ENCODE data around the gene CCDC171.

Gene CCDC171

DNA sequence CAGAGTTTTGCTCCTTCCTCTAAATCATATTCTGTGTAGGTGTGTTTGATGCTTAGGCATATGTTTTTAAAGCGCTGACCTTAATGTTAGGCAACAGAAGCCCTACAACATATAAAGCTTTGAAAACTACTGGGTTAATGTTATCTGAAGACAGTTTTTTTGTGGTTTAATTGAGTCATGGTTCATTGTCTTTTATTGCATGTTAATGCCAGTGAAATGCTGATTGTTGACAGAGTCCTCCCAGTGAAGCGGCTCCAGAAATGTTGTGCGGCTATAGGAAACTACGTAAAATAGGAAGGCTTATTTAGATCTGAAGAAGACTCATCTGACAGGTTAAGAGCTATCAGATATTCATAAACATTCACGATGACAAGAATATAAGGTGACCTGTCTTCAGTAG lies 424.6 kb downstream of the CCDC171 start:
- H3K27ac ChIP-seq, result no peak overlapping the region
- TF ChIP-seq, protein P1, sequence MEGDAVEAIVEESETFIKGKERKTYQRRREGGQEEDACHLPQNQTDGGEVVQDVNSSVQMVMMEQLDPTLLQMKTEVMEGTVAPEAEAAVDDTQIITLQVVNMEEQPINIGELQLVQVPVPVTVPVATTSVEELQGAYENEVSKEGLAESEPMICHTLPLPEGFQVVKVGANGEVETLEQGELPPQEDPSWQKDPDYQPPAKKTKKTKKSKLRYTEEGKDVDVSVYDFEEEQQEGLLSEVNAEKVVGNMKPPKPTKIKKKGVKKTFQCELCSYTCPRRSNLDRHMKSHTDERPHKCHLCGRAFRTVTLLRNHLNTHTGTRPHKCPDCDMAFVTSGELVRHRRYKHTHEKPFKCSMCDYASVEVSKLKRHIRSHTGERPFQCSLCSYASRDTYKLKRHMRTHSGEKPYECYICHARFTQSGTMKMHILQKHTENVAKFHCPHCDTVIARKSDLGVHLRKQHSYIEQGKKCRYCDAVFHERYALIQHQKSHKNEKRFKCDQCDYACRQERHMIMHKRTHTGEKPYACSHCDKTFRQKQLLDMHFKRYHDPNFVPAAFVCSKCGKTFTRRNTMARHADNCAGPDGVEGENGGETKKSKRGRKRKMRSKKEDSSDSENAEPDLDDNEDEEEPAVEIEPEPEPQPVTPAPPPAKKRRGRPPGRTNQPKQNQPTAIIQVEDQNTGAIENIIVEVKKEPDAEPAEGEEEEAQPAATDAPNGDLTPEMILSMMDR (IDR thresholded peaks at IDR 0.05), result no peak
- no peak for TF ChIP-seq ZFX (IDR thresholded peaks at IDR 0.05; ENCODE audit: borderline replicate concordance)

DNA sequence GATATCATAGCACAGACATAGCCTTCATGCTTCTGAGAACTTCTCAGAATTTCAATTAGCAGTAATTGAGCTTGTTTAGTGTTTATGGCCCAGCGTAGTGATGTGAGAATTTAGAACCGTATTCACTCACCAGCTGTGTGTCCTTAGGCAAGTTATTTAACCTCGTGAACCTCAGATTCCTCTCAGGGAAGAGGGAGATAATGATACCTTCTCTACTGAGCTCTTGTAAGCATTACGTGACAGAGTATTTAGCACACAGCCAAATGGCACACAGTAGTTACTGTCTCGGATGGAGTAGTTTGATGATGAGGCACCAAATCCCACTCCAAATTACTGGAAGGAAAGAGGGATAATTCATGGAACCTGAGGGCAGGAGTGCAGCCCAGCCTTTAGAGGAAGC lies 429.3 kb downstream of the CCDC171 start:
- TF ChIP-seq, protein P1 (IDR thresholded peaks at IDR 0.05), result no peak
- TF ChIP-seq ZFX (IDR thresholded peaks at IDR 0.05; ENCODE audit: borderline replicate concordance), result no peak
- no peak overlapping the region for H3K27ac ChIP-seq

DNA sequence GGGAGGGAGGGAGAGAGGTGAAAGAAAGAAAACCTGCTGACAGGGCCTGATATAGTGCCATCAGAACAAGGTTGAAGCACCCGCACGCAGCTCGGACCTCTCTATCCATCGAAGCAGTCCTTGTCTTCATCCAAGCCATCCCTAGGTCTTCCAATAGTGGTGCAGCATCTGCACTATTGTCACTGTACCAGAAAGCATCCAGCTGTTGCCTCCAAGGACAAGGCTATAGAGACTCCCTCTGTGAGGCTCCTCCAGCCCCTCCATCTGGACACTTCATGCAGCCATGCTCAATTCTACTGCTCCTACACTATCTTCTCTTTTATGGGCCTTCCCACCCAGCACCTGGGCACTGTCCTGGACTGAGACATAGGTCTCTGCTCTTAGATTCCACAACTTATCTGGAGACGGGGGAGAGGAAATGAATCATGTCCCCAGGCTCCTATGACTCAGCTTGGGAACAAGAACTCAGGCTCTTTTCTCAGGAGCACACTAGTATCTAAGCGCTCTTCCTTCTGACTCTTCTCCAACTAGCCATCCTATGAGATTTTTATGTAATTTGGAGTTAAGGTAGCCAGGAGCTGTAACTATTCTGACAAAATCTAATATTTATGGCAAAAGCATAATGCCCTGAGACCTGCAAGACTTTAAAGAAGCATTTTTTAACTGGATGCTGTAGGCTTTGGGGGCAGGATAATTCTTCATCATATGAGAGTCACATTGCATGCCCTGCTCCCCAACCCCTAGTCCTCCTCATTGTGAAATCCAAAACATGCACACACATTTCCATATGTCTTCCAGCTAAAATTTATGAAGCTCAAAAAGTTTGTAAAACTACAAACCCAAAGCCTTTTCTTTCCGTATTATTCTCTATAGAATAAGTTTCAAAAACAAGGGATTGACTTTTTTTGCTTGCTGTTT lies 446.8 kb downstream of the CCDC171 start:
- no peak overlapping the region for H3K27ac ChIP-seq
- TF ChIP-seq, protein P1 (IDR thresholded peaks at IDR 0.05), result no peak
- no peak for TF ChIP-seq ZFX (IDR thresholded peaks at IDR 0.05; ENCODE audit: borderline replicate concordance)

DNA sequence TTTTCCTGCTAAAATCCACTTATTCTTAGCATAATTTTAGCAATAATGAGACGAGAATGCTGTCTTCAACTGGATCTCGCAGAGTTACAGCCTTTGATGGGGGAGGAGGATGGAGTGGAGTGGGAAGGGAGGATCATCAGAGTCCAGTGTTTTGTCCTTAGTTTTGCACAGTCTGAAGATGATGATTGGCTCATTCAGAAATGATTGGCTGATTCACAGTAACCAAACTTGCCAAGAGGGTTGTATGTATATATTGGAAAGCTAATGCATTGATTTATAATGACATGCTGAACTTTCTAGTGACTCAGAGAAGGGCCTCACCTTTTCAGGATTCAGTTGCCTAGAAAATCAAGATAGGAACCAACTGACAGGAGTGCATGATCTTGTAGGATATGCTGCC lies 448.0 kb downstream of the CCDC171 start:
- TF ChIP-seq, protein P1 (IDR thresholded peaks at IDR 0.05), result no peak
- TF ChIP-seq ZFX (IDR thresholded peaks at IDR 0.05; ENCODE audit: borderline replicate concordance), result no peak
- H3K27ac ChIP-seq, result no peak overlapping the region

DNA sequence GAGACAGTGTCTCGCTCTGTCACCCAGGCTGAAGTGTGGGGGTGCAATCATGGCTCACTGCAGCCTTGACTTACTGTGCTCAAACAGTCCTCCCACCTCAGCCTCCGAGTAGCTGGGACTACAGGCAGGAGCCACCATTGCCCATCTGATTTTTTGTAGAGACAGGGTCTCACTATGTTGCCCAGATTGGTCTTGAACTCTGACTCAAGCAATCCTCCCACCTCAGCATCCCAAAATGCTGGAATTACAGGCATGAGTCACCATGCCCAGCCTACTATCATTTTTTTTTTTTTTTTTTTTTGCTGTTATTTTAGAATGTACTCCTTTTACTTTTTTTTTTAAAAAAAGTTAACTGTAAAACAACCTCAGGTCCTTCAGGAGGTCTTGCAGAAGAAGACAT lies 449.0 kb downstream of the CCDC171 start:
- H3K27ac ChIP-seq, result no peak overlapping the region
- no peak for TF ChIP-seq ZFX (IDR thresholded peaks at IDR 0.05; ENCODE audit: borderline replicate concordance)
- TF ChIP-seq, protein P1 (IDR thresholded peaks at IDR 0.05), result no peak

DNA sequence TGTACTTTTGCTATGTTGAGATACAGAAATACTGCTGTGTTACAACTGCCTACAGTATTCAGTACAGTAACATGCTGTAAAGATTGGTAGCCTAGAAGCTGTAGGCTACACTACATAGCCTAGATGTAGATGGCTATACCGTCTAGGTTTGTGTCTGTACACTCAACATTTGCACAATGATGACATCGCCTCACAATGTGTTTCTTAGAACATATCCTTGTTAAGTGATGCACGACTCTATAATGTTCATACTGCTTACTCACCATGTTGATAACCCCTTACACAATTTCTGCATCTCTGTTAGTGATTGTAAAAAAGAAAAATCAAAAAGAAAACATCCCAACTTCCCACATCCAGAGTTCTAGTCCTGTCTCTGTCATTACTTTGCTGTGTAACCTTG lies 450.0 kb downstream of the CCDC171 start:
- no peak overlapping the region for H3K27ac ChIP-seq
- TF ChIP-seq, protein P1 (IDR thresholded peaks at IDR 0.05), result no peak
- no peak for TF ChIP-seq ZFX (IDR thresholded peaks at IDR 0.05; ENCODE audit: borderline replicate concordance)

DNA sequence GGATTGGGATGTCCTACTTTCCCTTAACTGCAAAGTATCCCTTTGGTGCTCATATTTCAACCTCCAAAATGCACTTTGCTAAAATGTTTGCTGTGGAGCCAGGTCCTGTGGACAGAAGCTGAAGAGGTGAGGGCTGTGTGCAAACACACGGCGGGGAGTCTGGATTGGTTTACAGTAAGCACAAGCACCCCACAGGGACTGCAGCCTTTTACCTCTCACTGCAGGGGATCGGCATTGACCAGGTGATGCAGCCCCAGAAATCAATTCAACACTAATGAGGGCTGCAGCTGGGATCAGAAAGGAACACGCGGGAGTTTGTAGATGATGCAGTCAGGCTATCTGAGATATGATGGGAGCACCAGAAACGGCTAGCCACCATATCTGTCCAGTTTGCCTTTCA lies 450.9 kb downstream of the CCDC171 start:
- H3K27ac ChIP-seq, result no peak overlapping the region
- no peak for TF ChIP-seq ZFX (IDR thresholded peaks at IDR 0.05; ENCODE audit: borderline replicate concordance)
- TF ChIP-seq, protein P1 (IDR thresholded peaks at IDR 0.05), result no peak

All from 22Rv1 (cell line).